K562 (cell line): ENCODE results near the gene MGP. TPM values are rescaled to one million over a fixed set of nuclear protein-coding genes. Genes with fewer than 3 reads are reported as not detected.

Experiments
- CBX5 ChIP-seq: IDR thresholded peaks from 2 replicates; pipeline ENCODE4 v1.6.1; 2014; ENCODE audit warnings: low read depth, borderline replicate concordance
- CLOCK ChIP-seq: fragments of 250-450 bp; sonication (Bioruptor Pico); IDR thresholded peaks from 2 replicates; pipeline ENCODE4 v1.4.0; 2020; ENCODE audit warnings: mild to moderate bottlenecking, moderate library complexity, borderline replicate concordance
- E2F1 ChIP-seq: sonication (generic); formaldehyde crosslinking; IDR thresholded peaks from 2 replicates; pipeline ENCODE4 v1.8.1; 2023; ENCODE audit warnings: mild to moderate bottlenecking, missing genetic modification reagents, moderate library complexity
- PYGO2 ChIP-seq: fragments of 450-650 bp; IDR thresholded peaks from 2 replicates; pipeline ENCODE4 v1.6.1; 2016; ENCODE audit warnings: mild to moderate bottlenecking, missing genetic modification characterization, moderate library complexity, missing compliant biosample characterization
- RERE ChIP-seq: sonication (generic); formaldehyde crosslinking; IDR thresholded peaks from 2 replicates; pipeline ENCODE4 v1.8.0; 2023; ENCODE audit warnings: missing genetic modification reagents, mild to moderate bottlenecking, borderline replicate concordance
- SMAD4 ChIP-seq: fragments of 250-450 bp; sonication (Bioruptor Pico); conservative IDR thresholded peaks from 2 replicates; pipeline ENCODE4 v1.8.0; 2021; ENCODE audit warnings: inconsistent platforms, mild to moderate bottlenecking, moderate library complexity
- USF2 ChIP-seq: sonication (generic); formaldehyde crosslinking; IDR thresholded peaks from 2 replicates; pipeline ENCODE4 v1.5.0; 2020; ENCODE audit warnings: missing genetic modification reagents
- ZMIZ1 ChIP-seq, 2 experiments: fragments of 150-350 bp in 1 of 2; IDR thresholded peaks; 2 replicates each; pipeline ENCODE4 v1.6.1; 2012 to 2016; ENCODE audit warnings: low read depth in 2 of 2, low read length in 2 of 2, mild to moderate bottlenecking in 1 of 2, moderate library complexity in 1 of 2
- ZNF175 ChIP-seq: fragments of 200-800 bp; sonication (Bioruptor generic); IDR thresholded peaks from 2 replicates; pipeline ENCODE4 v1.6.1; 2016; ENCODE audit warnings: low read depth, mild to moderate bottlenecking, missing genetic modification characterization, missing compliant biosample characterization
- ZNF197 ChIP-seq: fragments of 200-800 bp; sonication (Bioruptor generic); IDR thresholded peaks from 2 replicates; pipeline ENCODE4 v1.6.1; 2016; ENCODE audit warnings: low read depth, missing genetic modification characterization, missing compliant biosample characterization
- ZNF239 ChIP-seq: fragments of 250-450 bp; sonication (Bioruptor Pico); IDR thresholded peaks from 2 replicates; pipeline ENCODE4 v1.4.0; 2020; ENCODE audit warnings: mild to moderate bottlenecking
- polyA plus RNA-seq, 8 experiments: library from polyadenylated mRNA; depleted of rRNA in 4 of 8; stranded (reverse) in 5 of 8; unstranded in 3 of 8; fragments of >200 nt; fragmentation: Nextera tagmentation in 2 of 8; fragmentation: Illumina TruSeq in 1 of 8; extraction: Ambion mirVana in 2 of 8; extraction: Trizol in 1 of 8; gene quantifications; 2 replicates each; pipeline versions ENCODE4 v1.2.1 to v1.2.3, GENCODE V29; 2011 to 2014; ENCODE audit warnings: inconsistent platforms in 1 of 8, missing spikeins in 1 of 8
- total RNA-seq, 7 experiments: library from RNA; depleted of rRNA in 6 of 7; stranded (reverse); fragments of >200 nt in 6 of 7; fragmentation: Illumina TruSeq in 2 of 7; extraction: Trizol in 2 of 7; gene quantifications; 2 replicates each; pipeline versions ENCODE4 v1.2.1 to v1.2.3, GENCODE V29; 2011 to 2021; ENCODE audit warnings: low replicate concordance in 1 of 7

The MGP gene
- total and polyA plus RNA-seq, 9 of the 15 experiments (the other 6 are each of a cell fraction or from before 2014, with no cell fraction given): 1.2 TPM; not detected in 8

GRCh38 chr12:14924541-14924940 is 38.9 kb upstream of the MGP start (continued):
- TF ChIP-seq USF2 (CRISPR knock-in tag) (no peak), CBX5 (no peak), RERE (CRISPR knock-in tag) (no peak), E2F1 (no peak), ZMIZ1 (IDR thresholded peaks at IDR 0.05; ENCODE audit: low read depth in 2 of 2, low read length in 2 of 2) (no peak), CLOCK (no peak), SMAD4 (peak; percentile 84), PYGO2 (tag) (peak; percentile 79), ZNF175 (CRISPR knock-in tag) (0 out of 2 replicates have a peak, but pooled peaks have one; percentile 57), ZNF239 (CRISPR knock-in tag) (peak; percentile 42; the same call in 1 of the 2 replicates), ZNF197 (CRISPR knock-in tag) (0 out of 2 replicates have a peak, but pooled peaks have one; percentile 34)
